BJ (cell line): ENCODE results near the gene HOMER3. TPM values are rescaled to one million over a fixed set of nuclear protein-coding genes. Genes with fewer than 3 reads are reported as not detected.

Experiments
- CTCF ChIA-PET: fragments of 350-600 bp; formaldehyde crosslinking; extraction: SDS; loops from one replicate; lab custom pipeline; 2021; ENCODE audit warnings: antibody characterized with exemption, inconsistent platforms; lab: Yijun Ruan, JAX
- POLR2A ChIA-PET: fragments of 300-600 bp; sonication (Branson Sonifier 250); formaldehyde crosslinking; extraction: SDS; loops from one replicate; lab custom pipeline; 2021; ENCODE audit warnings: antibody characterized with exemption; lab: Charles Lee
- DNase-seq: peaks from one replicate; pipeline ENCODE4 v3.0.0-alpha.2; 2011; ENCODE audit warnings: low read depth
- H3K27me3 ChIP-seq: 2 replicates; pipeline ENCODE4 v1.6.0; 2011; ENCODE audit warnings: low read length; ENCODE audit not compliant: control insufficient read depth, insufficient read depth
- H3K36me3 ChIP-seq: 2 replicates; pipeline ENCODE4 v1.5.1; 2011; ENCODE audit warnings: low read length; ENCODE audit not compliant: control insufficient read depth, insufficient read depth
- H3K4me3 ChIP-seq: 2 replicates; pipeline ENCODE4 v1.5.1; 2011; ENCODE audit warnings: low read depth, mild to moderate bottlenecking, control low read depth, low read length
- polyA plus RNA-seq: library from polyadenylated mRNA; depleted of rRNA; stranded (reverse); fragments of >200 nt; gene quantifications from 2 replicates; pipeline ENCODE4 v1.2.3, GENCODE V29; 2011
- TF ChIP-seq, protein P1 (sequence below): IDR thresholded peaks from 2 replicates; pipeline ENCODE4 v1.5.1; 2011; ENCODE audit warnings: low read depth, mild to moderate bottlenecking, control low read depth, inconsistent platforms, low read length, moderate library complexity; ENCODE audit not compliant: insufficient read depth

The HOMER3 gene
- polyA plus RNA-seq, 1 experiment, result 55.3 TPM

DNA sequence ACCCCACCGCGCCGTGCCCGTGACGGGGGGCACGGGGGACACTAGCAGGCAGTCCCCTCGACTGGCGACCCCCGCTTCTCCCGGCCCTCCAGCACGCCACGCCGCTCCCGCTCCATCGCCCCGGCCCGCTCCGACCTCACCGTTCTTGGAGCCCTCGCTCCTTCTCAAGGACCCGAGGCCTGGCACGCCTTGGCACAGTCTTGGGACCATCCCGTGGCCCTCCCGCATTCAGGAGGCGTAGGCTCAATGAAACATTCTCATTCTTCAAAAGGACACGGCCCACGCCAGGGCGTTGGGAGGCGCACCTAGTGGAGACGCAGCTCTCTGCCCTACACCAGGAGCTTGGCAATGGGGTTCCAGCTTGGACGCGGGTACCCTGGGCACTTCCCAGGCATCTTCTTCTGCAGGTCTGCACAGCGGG, 44.6 kb downstream of the HOMER3 start:
- peaks cover 7% of the 10 kb centered on the region for H3K27me3 ChIP-seq
- H3K4me3 ChIP-seq, result no peak overlapping the region
- ChIA-PET POLR2A (no interaction called here), CTCF (interaction anchor here (0.6 to 4.7 kb wide), 2 partner anchors 54 to 91 kb away, joined by 3 to 33 read pairs; no protein-coding TSS in a partner anchor)
- DNase-seq, result no peak
- H3K36me3 ChIP-seq, result peaks cover 11% of the 10 kb centered on the region
- TF ChIP-seq, protein P1, sequence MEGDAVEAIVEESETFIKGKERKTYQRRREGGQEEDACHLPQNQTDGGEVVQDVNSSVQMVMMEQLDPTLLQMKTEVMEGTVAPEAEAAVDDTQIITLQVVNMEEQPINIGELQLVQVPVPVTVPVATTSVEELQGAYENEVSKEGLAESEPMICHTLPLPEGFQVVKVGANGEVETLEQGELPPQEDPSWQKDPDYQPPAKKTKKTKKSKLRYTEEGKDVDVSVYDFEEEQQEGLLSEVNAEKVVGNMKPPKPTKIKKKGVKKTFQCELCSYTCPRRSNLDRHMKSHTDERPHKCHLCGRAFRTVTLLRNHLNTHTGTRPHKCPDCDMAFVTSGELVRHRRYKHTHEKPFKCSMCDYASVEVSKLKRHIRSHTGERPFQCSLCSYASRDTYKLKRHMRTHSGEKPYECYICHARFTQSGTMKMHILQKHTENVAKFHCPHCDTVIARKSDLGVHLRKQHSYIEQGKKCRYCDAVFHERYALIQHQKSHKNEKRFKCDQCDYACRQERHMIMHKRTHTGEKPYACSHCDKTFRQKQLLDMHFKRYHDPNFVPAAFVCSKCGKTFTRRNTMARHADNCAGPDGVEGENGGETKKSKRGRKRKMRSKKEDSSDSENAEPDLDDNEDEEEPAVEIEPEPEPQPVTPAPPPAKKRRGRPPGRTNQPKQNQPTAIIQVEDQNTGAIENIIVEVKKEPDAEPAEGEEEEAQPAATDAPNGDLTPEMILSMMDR, result 0 out of 2 replicates have a peak, but pooled peaks have one; percentile 9

DNA sequence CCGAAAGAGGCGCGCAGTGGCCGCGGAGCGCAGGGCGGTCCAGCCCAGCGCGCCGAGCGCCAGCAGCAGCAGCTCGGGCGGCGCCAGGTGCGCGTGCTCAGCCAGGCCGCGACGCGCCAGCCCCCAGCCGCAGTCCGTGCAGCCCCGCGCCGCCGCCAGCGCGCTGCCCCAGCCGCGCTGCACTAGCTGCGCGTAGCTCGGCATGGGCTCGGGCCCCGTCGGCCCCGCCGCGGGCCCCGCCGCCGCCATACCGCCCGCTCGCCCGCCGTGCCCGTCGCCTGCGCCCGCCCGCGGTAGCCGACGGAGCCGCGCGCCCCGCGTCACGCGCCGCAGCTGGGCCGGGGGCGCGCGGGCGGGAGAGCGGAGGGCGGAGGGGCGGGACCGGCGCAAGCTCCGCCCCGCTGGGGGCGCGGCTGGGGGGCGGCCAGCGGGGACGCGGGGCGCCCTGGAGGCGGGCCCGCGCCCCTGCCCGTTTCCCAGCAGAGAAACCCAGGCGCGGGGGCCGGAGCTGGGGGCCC, 45.1 kb downstream of the HOMER3 start, which contains the start of gene CERS1:
Gene CERS1, minus strand, starts transcription at position 335 of the 518 bp plus-strand sequence. Its CDS starts 86 bp downstream, at position 249.
- TF ChIP-seq, protein P1, result no peak
- no peak for DNase-seq
- H3K27me3 ChIP-seq, result peaks cover 7% of the 10 kb centered on the region
- peaks cover 8% of the 10 kb centered on the region; the same call in 1 of the 2 replicates for H3K36me3 ChIP-seq
- ChIA-PET CTCF (interaction anchor here (0.6 to 4.7 kb wide), 3 partner anchors 29 to 92 kb away, joined by 3 to 33 read pairs (median 8); no protein-coding TSS in a partner anchor), POLR2A (no interaction called here)
- peak within 1 kb of the TSS; percentile 42 for H3K4me3 ChIP-seq

DNA sequence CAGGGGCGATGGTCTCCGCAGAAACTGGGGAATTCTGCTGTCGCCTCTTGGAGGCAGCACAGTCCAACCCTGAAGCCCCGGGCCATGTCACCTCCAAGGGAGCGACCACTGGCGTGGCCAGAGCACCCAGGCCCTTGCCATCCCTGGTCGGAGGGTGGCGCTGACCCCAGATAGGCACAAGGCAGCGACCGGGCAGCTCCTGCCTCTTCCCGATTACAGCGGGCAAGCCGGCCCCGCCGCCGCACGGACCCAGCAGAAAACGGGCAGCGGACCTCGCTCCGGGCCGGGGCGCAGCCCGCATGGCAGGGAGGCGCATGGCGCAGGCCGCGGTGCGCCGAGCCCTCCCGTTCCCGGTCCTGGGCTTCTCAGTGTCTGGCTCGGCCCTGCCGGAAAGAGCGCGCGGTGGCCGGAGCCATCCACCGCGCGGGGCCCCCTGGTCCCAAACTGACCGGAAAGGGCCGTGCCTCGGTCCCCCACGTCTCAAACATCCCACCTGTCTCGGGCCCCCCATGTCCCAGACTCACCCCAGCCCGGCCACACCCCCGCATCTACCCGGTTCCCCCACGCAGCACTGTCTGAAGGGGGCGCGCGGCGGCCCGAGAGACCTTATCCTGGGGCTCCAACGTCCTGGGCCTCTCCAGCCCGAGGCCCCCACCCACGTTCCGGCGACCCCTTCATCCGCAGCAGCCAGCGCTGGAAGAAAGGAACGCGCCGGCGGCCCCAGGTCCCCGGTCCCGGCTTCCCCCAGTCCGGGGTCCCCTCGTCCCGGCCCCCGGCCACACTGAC, 45.8 kb downstream of the HOMER3 start:
- TF ChIP-seq, protein P1, result peak; percentile 51
- DNase-seq, result no peak
- CTCF ChIA-PET, result interaction anchor here (0.6 to 4.7 kb wide), 6 partner anchors 29 to 727 kb away, joined by 3 to 33 read pairs (median 4); no protein-coding TSS in a partner anchor
- peak overlapping the region; percentile 42 for H3K4me3 ChIP-seq
- H3K27me3 ChIP-seq, result peaks cover 7% of the 10 kb centered on the region
- POLR2A ChIA-PET, result no interaction called here
- peaks cover 6% of the 10 kb centered on the region; the same call in 1 of the 2 replicates for H3K36me3 ChIP-seq

DNA sequence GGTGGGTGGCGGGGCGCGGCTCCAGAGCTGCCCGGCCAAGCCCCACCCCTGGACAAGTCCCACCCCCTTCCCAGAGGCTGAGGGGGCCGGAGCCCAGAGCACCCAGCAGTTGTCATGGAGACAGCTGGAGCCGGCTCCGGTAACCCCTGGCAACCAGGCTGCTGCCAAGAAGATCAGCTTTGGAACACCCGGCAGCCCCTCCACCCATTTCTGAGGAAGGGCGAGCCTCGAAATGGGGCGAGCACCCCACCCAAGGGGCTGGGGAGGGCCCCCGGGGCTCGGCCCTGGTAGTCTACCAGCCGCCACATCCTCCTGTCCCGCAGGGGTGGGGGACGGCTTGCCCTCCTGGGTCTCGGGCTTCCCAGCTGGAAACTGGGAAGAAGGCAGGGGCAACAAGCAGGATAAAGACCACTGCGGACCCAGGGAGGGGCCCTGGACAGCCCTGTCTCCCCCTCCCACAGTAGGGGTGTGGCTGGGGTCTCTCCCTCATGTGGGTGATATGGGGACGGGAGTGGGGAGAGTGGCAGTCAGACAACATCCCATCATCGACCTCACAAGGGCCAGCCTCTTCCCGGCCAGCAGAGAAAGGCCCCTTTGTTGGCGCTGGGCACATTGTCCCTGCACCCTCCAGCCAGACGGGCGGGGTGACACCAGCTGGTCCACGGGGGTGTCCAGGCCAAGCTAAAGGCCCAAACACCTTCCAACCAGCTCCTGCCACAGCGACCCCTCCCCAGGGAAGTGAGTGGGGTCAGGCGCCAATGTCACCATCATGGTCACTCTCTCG, 46.6 kb downstream of the HOMER3 start:
- peak overlapping the region; percentile 42 for H3K4me3 ChIP-seq
- DNase-seq, result no peak
- H3K27me3 ChIP-seq, result peaks cover 7% of the 10 kb centered on the region
- POLR2A ChIA-PET, result interaction anchor here (0.7 kb wide), 1 partner anchor 25 kb away, joined by 3 read pairs; the partner anchor contains the start of gene COPE
- CTCF ChIA-PET, result interaction anchor here (0.6 to 4.7 kb wide), 8 partner anchors 9 to 1803 kb away, joined by 3 to 33 read pairs (median 3); no protein-coding TSS in a partner anchor
- H3K36me3 ChIP-seq, result peaks cover 3% of the 10 kb centered on the region; the same call in 1 of the 2 replicates
- TF ChIP-seq, protein P1, result no peak
